ENCODE data around the gene EML4. TPM values are rescaled to one million over a fixed set of nuclear protein-coding genes. Genes with fewer than 3 reads are reported as not detected.

Gene EML4
- total and polyA plus RNA-seq, 11 donors, result 2.3 to 32.8 (median 5.6) TPM

- ATAC-seq (no peak), DNase-seq (no peak)
- Histone ChIP-seq H3K36me3 (no peaks in the 10 kb centered on the region), H3K9me3 (no peaks in the 10 kb centered on the region), H3K4me3 (no peak overlapping the region), H3K4me1 (peaks cover 0 to 64% (median 5%) of the 10 kb centered on the region in 12 donors), H3K27me3 (no peaks in the 10 kb centered on the region), H3K27ac (no peak overlapping the region)
- 75 to 85% (median 76%) methylated on average over 1 of the region's 1 CpG for WGBS, 4 donors
- intact Hi-C loops (cut with DNase I), result no loop called here
- TF ChIP-seq CTCF (IDR thresholded peaks at IDR 0.05) (no peak), POLR2A (IDR thresholded peaks at IDR 0.05) (no peak)
Observed at GRCh38 chr2:42183775-42184174, 14.6 kb downstream of the EML4 start.

DNA sequence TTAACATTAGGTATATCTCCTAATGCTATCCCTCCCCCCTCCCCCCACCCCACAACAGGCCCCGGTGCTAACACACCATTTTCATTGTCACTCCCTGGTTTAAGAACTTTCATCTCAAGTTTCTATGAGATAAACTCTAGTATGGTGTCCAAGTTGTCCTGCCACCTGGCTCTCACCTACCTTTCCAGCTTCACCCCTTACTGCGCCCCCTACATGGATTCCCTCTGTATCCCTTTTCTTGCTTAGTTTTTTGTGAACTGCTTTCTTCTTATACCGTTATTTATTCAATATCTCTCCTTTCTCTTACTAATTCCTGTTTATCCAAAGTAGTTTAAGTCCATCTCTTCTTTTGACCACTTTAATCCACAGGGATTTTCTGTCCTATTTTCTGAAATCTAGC is 15.2 kb downstream of the EML4 start:
- no peak for ATAC-seq
- intact Hi-C loops (cut with DNase I), result no loop called here
- Histone ChIP-seq H3K4me1 (peaks cover 0 to 60% (median 5%) of the 10 kb centered on the region in 12 donors), H3K4me3 (no peak overlapping the region), H3K27ac (no peak overlapping the region), H3K27me3 (no peaks in the 10 kb centered on the region), H3K36me3 (no peaks in the 10 kb centered on the region), H3K9me3 (no peaks in the 10 kb centered on the region)
- 92 to 97% (median 94%) methylated on average over 3 of the region's 3 CpGs for WGBS, 4 donors
- TF ChIP-seq POLR2A (IDR thresholded peaks at IDR 0.05) (no peak), CTCF (IDR thresholded peaks at IDR 0.05) (no peak)
- no peak for DNase-seq

DNA sequence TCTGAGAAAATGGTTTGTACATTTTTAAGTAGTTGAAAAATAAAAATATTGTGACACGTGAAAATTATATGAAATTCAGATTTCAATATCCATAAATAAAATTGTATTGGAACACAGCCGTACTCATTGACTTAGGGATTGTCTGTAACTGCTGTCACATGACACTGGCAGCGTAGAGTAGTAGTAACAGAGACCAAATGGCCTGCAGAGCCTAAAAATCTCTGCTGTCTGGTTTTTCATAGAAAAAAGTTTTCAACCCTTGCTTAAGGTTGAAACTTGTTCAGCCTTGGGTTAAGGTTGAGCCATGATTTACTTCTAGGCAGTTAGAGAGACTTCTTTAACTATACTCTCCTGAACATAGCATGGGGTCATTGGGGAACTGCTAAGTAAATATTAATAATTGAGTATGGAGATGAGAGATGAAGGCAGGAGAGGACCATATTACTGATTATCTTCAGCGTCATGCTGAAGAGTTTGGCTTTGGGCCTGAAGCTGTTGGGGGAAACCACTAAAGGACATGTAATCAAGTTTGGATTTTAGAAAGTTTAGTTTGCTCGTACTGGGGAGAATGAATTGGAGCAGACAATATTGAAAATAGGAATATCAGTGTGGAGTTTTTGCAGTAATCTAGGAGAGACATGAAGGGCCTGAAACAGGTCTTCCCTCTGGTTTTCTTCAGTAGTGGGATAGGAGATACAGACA is 16.2 kb downstream of the EML4 start:
- no peak for TF ChIP-seq POLR2A (IDR thresholded peaks at IDR 0.05)
- no peak for TF ChIP-seq CTCF (IDR thresholded peaks at IDR 0.05)
- Histone ChIP-seq H3K9me3 (no peaks in the 10 kb centered on the region), H3K27me3 (no peaks in the 10 kb centered on the region), H3K27ac (peak overlapping the region in 5 of 12 donors; percentile 1 to 39 (median 29)), H3K4me3 (no peak overlapping the region), H3K4me1 (peaks cover 0 to 49% (median 5%) of the 10 kb centered on the region in 12 donors), H3K36me3 (no peaks in the 10 kb centered on the region)
- WGBS, 4 donors, result 60 to 75% (median 66%) methylated on average over 5 of the region's 5 CpGs
- intact Hi-C loops (cut with DNase I), result no loop called here
- no peak for DNase-seq
- peak in 1 of 4 donors; percentile 22 for ATAC-seq

DNA sequence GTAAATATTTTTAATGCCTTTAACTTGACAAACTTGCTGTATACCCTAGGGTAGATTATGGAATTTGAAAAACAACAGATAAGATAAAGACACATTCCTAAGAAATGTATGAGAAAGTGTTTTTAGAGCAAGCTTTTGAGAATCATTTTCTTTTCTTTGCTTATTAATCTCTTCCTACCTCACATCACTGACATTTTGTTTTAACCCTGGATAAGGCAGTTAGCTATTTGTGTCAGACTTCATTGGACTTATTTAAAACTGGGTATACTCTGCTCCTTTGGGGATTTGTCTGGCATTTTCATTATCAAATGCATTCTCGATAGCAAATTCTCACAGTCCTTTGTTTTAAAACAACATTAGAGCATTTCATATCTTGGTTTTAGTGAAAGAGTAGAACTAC is 17.2 kb downstream of the EML4 start:
- H3K27ac ChIP-seq, result peak overlapping the region in 3 of 12 donors; percentile 19 to 35 (median 29)
- no peaks in the 10 kb centered on the region for H3K36me3 ChIP-seq
- TF ChIP-seq CTCF (IDR thresholded peaks at IDR 0.05), result no peak
- no peak for TF ChIP-seq POLR2A (IDR thresholded peaks at IDR 0.05)
- DNase-seq (no peak), ATAC-seq (no peak)
- H3K4me3 ChIP-seq, result no peak overlapping the region
- intact Hi-C loops (cut with DNase I), result no loop called here
- no peaks in the 10 kb centered on the region for H3K27me3 ChIP-seq
- WGBS, 4 donors, result 44 to 55% (median 53%) methylated on average over 1 of the region's 1 CpG
- H3K9me3 ChIP-seq, result no peaks in the 10 kb centered on the region
- peaks cover 0 to 41% (median 5%) of the 10 kb centered on the region in 12 donors for H3K4me1 ChIP-seq

Data from heart left ventricle (tissue), 16 donors.